Measurements from ENCODE around the gene GAB1.

The GAB1 gene

GRCh38 chr4:143407888-143408287 is 71.2 kb downstream of the GAB1 start:
- DNase-seq (ENCODE audit: low read depth in 1 of 2, low spot score in 1 of 2), result no peak

- DNase-seq (ENCODE audit: low read depth in 1 of 2, low spot score in 1 of 2), result no peak
Measured at GRCh38 chr4:143410015-143410414, 73.3 kb downstream of the GAB1 start.

GRCh38 chr4:143411527-143412419 is 75.1 kb downstream of the GAB1 start:
- DNase-seq (ENCODE audit: low read depth in 1 of 2, low spot score in 1 of 2), result no peak

GRCh38 chr4:143412420-143412758 is 75.7 kb downstream of the GAB1 start:
- DNase-seq (ENCODE audit: low read depth in 1 of 2, low spot score in 1 of 2), result no peak

GRCh38 chr4:143417679-143418403 is 81.2 kb downstream of the GAB1 start:
- DNase-seq (ENCODE audit: low read depth in 1 of 2, low spot score in 1 of 2), result no peak

- DNase-seq (ENCODE audit: low read depth in 1 of 2, low spot score in 1 of 2), result no peak
Measured at GRCh38 chr4:143420227-143420626, 83.6 kb downstream of the GAB1 start.

- DNase-seq (ENCODE audit: low read depth in 1 of 2, low spot score in 1 of 2), result no peak
Measured at GRCh38 chr4:143421609-143422008, 84.9 kb downstream of the GAB1 start.

GRCh38 chr4:143424276-143424675 is 87.6 kb downstream of the GAB1 start:
- no peak for DNase-seq (ENCODE audit: low read depth in 1 of 2, low spot score in 1 of 2)

- DNase-seq (ENCODE audit: low read depth in 1 of 2, low spot score in 1 of 2), result no peak
Measured at GRCh38 chr4:143431526-143432257, 95.0 kb downstream of the GAB1 start.

GRCh38 chr4:143432258-143432591 is 95.5 kb downstream of the GAB1 start:
- DNase-seq (ENCODE audit: low read depth in 1 of 2, low spot score in 1 of 2), result no peak

GRCh38 chr4:143433231-143433630 is 96.6 kb downstream of the GAB1 start:
- no peak for DNase-seq (ENCODE audit: low read depth in 1 of 2, low spot score in 1 of 2)

- DNase-seq (ENCODE audit: low read depth in 1 of 2, low spot score in 1 of 2), result no peak
Measured at GRCh38 chr4:143435955-143436354, 99.3 kb downstream of the GAB1 start.

GRCh38 chr4:143437476-143437875 is 100.8 kb downstream of the GAB1 start:
- no peak for DNase-seq (ENCODE audit: low read depth in 1 of 2, low spot score in 1 of 2)

- no peak for DNase-seq (ENCODE audit: low read depth in 1 of 2, low spot score in 1 of 2)
Measured at GRCh38 chr4:143437937-143438336, 101.3 kb downstream of the GAB1 start.

- DNase-seq (ENCODE audit: low read depth in 1 of 2, low spot score in 1 of 2), result no peak
Measured at GRCh38 chr4:143438710-143439109, 102.0 kb downstream of the GAB1 start.

GRCh38 chr4:143441109-143441508 is 104.4 kb downstream of the GAB1 start:
- DNase-seq (ENCODE audit: low read depth in 1 of 2, low spot score in 1 of 2), result no peak

- no peak for DNase-seq (ENCODE audit: low read depth in 1 of 2, low spot score in 1 of 2)
Measured at GRCh38 chr4:143441678-143442077, 105.0 kb downstream of the GAB1 start.

- no peak for DNase-seq (ENCODE audit: low read depth in 1 of 2, low spot score in 1 of 2)
Measured at GRCh38 chr4:143443728-143444127, 107.1 kb downstream of the GAB1 start.

- no peak for DNase-seq (ENCODE audit: low read depth in 1 of 2, low spot score in 1 of 2)
Measured at GRCh38 chr4:143451186-143451585, 114.5 kb downstream of the GAB1 start.

GRCh38 chr4:143455211-143455610 is 118.5 kb downstream of the GAB1 start:
- DNase-seq (ENCODE audit: low read depth in 1 of 2, low spot score in 1 of 2), result no peak

- DNase-seq (ENCODE audit: low read depth in 1 of 2, low spot score in 1 of 2), result no peak
Measured at GRCh38 chr4:143458966-143459365, 122.3 kb downstream of the GAB1 start.

All from activated CD4-positive, alpha-beta T cell treated with anti-CD3 and anti-CD28 coated beads, Interleukin-2, amount 50 U/mL, for 24 hours (primary cell).